Activated B cell treated with CpG ODN at 0.5 μM for 24 hours (primary cell): Measurements from ENCODE around the gene BRAF. TPM values are rescaled to one million over a fixed set of nuclear protein-coding genes. Genes with fewer than 3 reads are reported as not detected.
"Not testable (repeated sequence)": the region's sequence is repeated elsewhere in the genome, so short reads cannot be mapped to it uniquely, and the experiment has no call there.

Experiments used
- ATAC-seq: fragments of 200-7000 bp; cut with Tn5 transposase; one replicate; pipeline ENCODE4 v1.10.0; 2021; ENCODE audit warnings: low read depth, mild to moderate bottlenecking, moderate library complexity
- CTCF ChIA-PET: fragments of 350-600 bp; sonication (Branson Sonifier 250); formaldehyde crosslinking; loops from one replicate; lab custom pipeline; 2021; ENCODE audit warnings: antibody characterized with exemption; lab: Charles Lee
- POLR2A ChIA-PET: fragments of 350-600 bp; sonication (Branson Sonifier 250); formaldehyde crosslinking; loops from one replicate; lab custom pipeline; 2021; ENCODE audit warnings: antibody characterized with exemption; lab: Charles Lee
- DNase-seq: peaks from one replicate; pipeline ENCODE4 v3.0.0; 2022
- H3K27ac Mint-ChIP-seq: one replicate; pipeline ENCODE4 v1.8.0; 2020; ENCODE audit warnings: mixed read lengths
- H3K27me3 Mint-ChIP-seq: one replicate; pipeline ENCODE4 v1.8.0; 2021; ENCODE audit warnings: mixed read lengths
- H3K36me3 Mint-ChIP-seq: one replicate; pipeline ENCODE4 v1.8.0; 2021; ENCODE audit warnings: low read depth, mixed read lengths
- H3K4me1 Mint-ChIP-seq: one replicate; pipeline ENCODE4 v1.8.0; 2021; ENCODE audit warnings: mixed read lengths
- H3K4me3 Mint-ChIP-seq: one replicate; pipeline ENCODE4 v1.8.0; 2020; ENCODE audit warnings: mild to moderate bottlenecking, mixed read lengths
- H3K9me3 Mint-ChIP-seq: one replicate; pipeline ENCODE4 v1.8.0; 2020; ENCODE audit warnings: mixed read lengths
- CTCF ChIP-seq: fragments of 200-600 bp; IDR thresholded peaks from one replicate; pipeline ENCODE4 v1.8.0; 2022; ENCODE audit warnings: antibody characterized with exemption, mild to moderate bottlenecking
- intact Hi-C: fragments of 100-400 bp; cut with micrococcal nuclease; formaldehyde crosslinking; loops from one replicate; pipeline ENCODE4 v1.15.1; 2024
- total RNA-seq: library from RNA; stranded (reverse); gene quantifications from 2 replicates; pipeline ENCODE4 v1.2.3, GENCODE V29; 2022

Gene BRAF
- total RNA-seq, 1 donor from 2014 or later: 65.4 TPM

DNA sequence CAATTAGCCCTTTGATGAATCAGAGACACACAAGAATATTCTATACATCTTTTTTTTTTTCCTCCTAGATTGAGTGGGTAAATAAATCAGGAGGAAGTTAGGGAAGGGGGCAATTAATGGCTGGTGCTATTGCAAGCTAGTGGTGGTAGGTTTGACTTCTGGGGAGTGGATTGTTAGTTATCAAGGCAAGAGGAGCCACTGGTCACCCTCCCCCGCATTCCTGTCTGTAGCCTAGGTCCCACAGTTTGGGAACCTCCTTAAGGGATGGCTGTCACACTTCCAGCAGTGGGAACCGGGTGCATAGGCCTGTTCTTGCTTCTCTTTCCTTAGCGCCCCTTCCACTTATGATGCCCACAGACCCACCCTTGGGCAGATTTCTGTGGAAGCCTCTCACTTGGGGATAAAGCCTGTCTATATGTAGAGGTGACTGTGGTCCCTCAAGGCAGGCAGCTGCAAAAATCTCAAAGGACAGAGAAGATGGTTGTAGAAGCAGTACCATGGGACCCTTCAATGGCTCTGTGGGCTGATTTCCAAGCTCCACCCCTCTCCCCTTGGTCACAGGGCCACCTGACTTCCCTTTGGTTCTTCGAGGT, 254.3 kb downstream of the BRAF start:
- Mint-ChIP-seq H3K9me3 (no peaks in the 10 kb centered on the region), H3K36me3 (no peaks in the 10 kb centered on the region), H3K4me3 (no peak overlapping the region), H3K4me1 (peaks cover 31% of the 10 kb centered on the region), H3K27me3 (no peaks in the 10 kb centered on the region), H3K27ac (no peak overlapping the region)
- DNase-seq: no peak
- no peak for ATAC-seq
- POLR2A ChIA-PET: interaction anchor here (1.0 kb wide), 1 partner anchor 345 kb away, joined by 3 read pairs; the partner anchor contains the start of gene MRPS33
- no peak for TF ChIP-seq CTCF
- CTCF ChIA-PET: no interaction called here
- intact Hi-C loops: loop anchor here (10.0 kb wide), 1 partner anchor 1306 kb away; no protein-coding TSS in a partner anchor

GRCh38 chr7:140669862-140670261, 254.9 kb downstream of the BRAF start:
- H3K27me3 Mint-ChIP-seq: not testable (repeated sequence)
- intact Hi-C loops: loop anchor here (10.0 kb wide), 1 partner anchor 1305 kb away; no protein-coding TSS in a partner anchor

DNA sequence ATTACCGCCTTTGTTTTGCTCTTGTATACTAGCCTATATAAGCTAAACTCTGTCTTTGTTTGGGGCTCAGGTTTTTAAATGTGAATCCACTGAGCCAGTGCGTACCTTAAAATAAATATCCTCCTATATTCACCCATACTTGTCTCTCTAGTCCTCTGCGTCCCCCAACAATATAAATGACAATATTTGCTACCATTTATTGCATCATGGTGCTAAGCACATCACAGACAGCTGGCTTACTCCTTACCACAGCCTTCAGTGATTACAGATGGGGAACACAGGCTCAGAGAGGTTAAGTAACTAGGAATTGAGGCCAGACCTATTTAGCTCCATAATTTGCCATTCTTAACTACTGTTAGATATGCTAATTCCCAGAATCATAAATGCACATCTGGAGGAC, 255.4 kb downstream of the BRAF start:
- POLR2A ChIA-PET: interaction anchor here (1.0 kb wide), 1 partner anchor 346 kb away, joined by 3 read pairs; the partner anchor contains the start of gene MRPS33
- peaks cover 20% of the 10 kb centered on the region for H3K4me1 Mint-ChIP-seq
- H3K9me3 Mint-ChIP-seq: no peaks in the 10 kb centered on the region
- DNase-seq: no peak
- no peaks in the 10 kb centered on the region for H3K36me3 Mint-ChIP-seq
- TF ChIP-seq CTCF: no peak
- CTCF ChIA-PET: interaction anchor here (1.4 kb wide), 1 partner anchor 16 kb away, joined by 5 read pairs; no protein-coding TSS in a partner anchor
- no peaks in the 10 kb centered on the region for H3K27me3 Mint-ChIP-seq
- H3K4me3 Mint-ChIP-seq: no peak overlapping the region
- intact Hi-C loops: no loop called here
- H3K27ac Mint-ChIP-seq: no peak overlapping the region
- ATAC-seq: no peak

More at GRCh38 chr7:140669862-140670261, 254.9 kb downstream of the BRAF start:
- H3K27ac Mint-ChIP-seq, H3K36me3 Mint-ChIP-seq, H3K4me3 Mint-ChIP-seq, DNase-seq, H3K9me3 Mint-ChIP-seq, ATAC-seq: not testable (repeated sequence)
- peaks cover 25% of the 10 kb centered on the region for H3K4me1 Mint-ChIP-seq
- CTCF ChIA-PET: interaction anchor here (1.4 kb wide), 1 partner anchor 16 kb away, joined by 5 read pairs; no protein-coding TSS in a partner anchor
- POLR2A ChIA-PET: interaction anchor here (1.0 kb wide), 1 partner anchor 345 kb away, joined by 3 read pairs; the partner anchor contains the start of gene MRPS33

Other genes starting within 250 kb of the BRAF start
- 140 and 168 TPM in 2 replicates for gene NDUFB2, start 228.2 kb downstream of the BRAF start, total RNA-seq
- 37.5 and 46.4 TPM in 2 replicates for gene MRPS33, start 90.0 kb upstream of the BRAF start, total RNA-seq
- gene TMEM178B, start 149.1 kb upstream of the BRAF start, total RNA-seq: 0.17 and 0.49 TPM in 2 replicates